ENCODE results near the gene SLC34A3. TPM values are rescaled to one million over a fixed set of nuclear protein-coding genes. Genes with fewer than 3 reads are reported as not detected.

Gene SLC34A3
- total RNA-seq, 4 donors from 2014 or later: not detected

DNA sequence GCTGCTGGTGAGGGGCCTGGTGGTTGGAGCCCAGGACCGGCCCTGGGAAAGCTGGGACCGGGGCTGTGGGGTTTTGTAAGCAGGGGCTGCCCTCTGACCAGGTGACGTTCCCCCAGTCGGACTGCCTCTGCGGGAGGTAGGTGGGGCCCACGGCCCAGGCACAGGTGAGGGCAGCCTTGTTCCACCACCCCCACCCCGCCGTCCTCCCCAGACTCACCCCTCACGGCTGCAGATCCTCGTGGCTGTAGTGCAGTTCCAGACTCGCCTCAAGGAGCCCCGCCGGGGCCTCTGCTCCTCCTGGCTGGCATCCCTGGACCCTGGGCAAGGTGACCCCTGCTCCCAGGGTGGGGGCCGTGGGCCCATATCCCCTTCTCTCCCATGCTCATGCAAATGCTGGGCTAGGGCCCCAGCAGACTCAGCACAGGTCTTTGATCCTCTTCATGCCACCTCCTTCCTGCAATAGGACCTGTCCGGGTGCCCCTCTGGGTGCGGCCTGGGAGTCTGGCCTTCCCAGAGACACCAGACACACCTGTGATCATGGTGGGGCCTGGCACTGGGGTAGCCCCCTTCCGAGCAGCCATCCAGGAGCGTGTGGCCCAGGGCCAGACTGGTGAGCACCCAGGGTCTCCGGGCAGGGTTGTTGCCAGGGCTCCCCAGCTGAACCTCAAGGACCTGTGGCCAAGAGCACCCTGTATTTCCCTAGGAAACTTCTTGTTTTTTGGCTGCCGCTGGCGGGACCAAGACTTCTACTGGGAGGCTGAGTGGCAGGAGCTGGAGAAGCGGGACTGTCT, 15.3 kb upstream of the SLC34A3 start:
- Histone ChIP-seq H3K4me3 (no peak overlapping the region), H3K27me3 (no peaks in the 10 kb centered on the region), H3K36me3 (no peaks in the 10 kb centered on the region), H3K4me1 (peaks cover 0 to 25% (median 24%) of the 10 kb centered on the region in 4 donors), H3K27ac (no peak overlapping the region), H3K9me3 (no peaks in the 10 kb centered on the region)
- 90 to 94% methylated on average over 2 to 15 of the region's 22 CpGs for WGBS, 2 donors (ENCODE audit: low coverage in 1 of 2)
- in situ Hi-C loops (cut with MboI; ENCODE audit: low pct_ligation_motif_present in 1 of 4, low pct_unique_long_range_greater_than_20kb in 1 of 4, low sequenced_read_pairs in 3 of 4): loop anchor here in 1 of 4 donors (25.0 kb wide), 1 partner anchor 103 kb away; the partner anchor contains the start of gene DPP7
- TF ChIP-seq, protein P1, sequence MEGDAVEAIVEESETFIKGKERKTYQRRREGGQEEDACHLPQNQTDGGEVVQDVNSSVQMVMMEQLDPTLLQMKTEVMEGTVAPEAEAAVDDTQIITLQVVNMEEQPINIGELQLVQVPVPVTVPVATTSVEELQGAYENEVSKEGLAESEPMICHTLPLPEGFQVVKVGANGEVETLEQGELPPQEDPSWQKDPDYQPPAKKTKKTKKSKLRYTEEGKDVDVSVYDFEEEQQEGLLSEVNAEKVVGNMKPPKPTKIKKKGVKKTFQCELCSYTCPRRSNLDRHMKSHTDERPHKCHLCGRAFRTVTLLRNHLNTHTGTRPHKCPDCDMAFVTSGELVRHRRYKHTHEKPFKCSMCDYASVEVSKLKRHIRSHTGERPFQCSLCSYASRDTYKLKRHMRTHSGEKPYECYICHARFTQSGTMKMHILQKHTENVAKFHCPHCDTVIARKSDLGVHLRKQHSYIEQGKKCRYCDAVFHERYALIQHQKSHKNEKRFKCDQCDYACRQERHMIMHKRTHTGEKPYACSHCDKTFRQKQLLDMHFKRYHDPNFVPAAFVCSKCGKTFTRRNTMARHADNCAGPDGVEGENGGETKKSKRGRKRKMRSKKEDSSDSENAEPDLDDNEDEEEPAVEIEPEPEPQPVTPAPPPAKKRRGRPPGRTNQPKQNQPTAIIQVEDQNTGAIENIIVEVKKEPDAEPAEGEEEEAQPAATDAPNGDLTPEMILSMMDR (IDR thresholded peaks at IDR 0.05): no peak
- no peak for TF ChIP-seq POLR2AphosphoS5 (IDR thresholded peaks at IDR 0.05)
- TF ChIP-seq EP300 (IDR thresholded peaks at IDR 0.05; ENCODE audit: low read depth): no peak
- TF ChIP-seq POLR2A (IDR thresholded peaks at IDR 0.05): no peak
- intact Hi-C loops (cut with DNase I; ENCODE audit: low total_unique reads): no loop called here
- no peak for DNase-seq

DNA sequence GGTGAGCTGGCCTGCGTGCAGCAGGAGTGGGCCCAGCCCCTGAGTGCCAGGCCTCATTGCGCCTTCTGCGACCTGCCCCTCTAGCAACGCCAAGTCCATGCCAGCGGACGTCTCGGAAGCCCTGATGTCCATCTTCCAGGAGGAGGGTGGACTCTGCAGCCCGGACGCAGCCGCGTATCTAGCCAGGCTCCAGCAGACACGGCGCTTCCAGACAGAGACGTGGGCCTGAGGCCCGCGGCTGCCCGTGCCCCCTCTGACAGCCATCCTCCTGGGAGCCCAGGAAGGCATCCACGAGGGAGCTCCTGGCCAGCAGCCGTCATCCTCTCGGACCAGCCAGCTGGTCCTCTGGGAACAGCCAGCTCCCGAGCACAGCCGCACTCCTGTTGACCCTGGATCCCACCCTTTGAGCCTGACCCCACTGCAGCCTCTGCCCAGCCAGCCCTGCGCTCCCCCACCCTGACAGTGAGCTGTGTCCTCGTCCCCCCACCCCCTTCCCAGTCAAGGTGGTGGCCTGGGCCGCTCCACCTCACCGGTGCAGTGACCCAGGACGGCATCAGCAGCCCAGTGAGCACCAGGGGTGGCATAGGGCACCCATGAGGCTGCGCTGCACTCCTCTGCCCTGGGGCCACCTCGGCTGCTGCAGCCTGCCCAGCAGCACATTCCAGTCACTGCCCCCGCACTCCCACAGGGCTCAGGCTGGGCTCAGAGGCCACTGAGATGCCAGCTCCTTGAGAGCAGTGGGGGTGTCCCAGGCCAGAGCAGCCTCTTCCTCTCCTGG, 14.3 kb upstream of the SLC34A3 start:
- Histone ChIP-seq H3K4me3 (no peak overlapping the region), H3K27me3 (no peaks in the 10 kb centered on the region), H3K27ac (peak overlapping the region in 3 of 4 donors; percentile 83 to 89 (median 85)), H3K4me1 (peaks cover 3 to 26% (median 25%) of the 10 kb centered on the region in 4 donors), H3K9me3 (no peaks in the 10 kb centered on the region), H3K36me3 (no peaks in the 10 kb centered on the region)
- TF ChIP-seq POLR2A (IDR thresholded peaks at IDR 0.05) (no peak), POLR2AphosphoS5 (IDR thresholded peaks at IDR 0.05) (no peak), EP300 (IDR thresholded peaks at IDR 0.05; ENCODE audit: low read depth) (no peak)
- TF ChIP-seq, protein P1 (IDR thresholded peaks at IDR 0.05): no peak
- WGBS, 2 donors (ENCODE audit: low coverage in 1 of 2): 90% methylated on average over 27 of the region's 30 CpGs; no CpG with 5 or more reads in 1 of the 2 donors
- in situ Hi-C loops (cut with MboI; ENCODE audit: low pct_ligation_motif_present in 1 of 4, low pct_unique_long_range_greater_than_20kb in 1 of 4, low sequenced_read_pairs in 3 of 4): loop anchor here in 1 of 4 donors (25.0 kb wide), 1 partner anchor 104 kb away; the partner anchor contains the start of gene DPP7
- intact Hi-C loops (cut with DNase I; ENCODE audit: low total_unique reads): no loop called here
- no peak for DNase-seq

DNA sequence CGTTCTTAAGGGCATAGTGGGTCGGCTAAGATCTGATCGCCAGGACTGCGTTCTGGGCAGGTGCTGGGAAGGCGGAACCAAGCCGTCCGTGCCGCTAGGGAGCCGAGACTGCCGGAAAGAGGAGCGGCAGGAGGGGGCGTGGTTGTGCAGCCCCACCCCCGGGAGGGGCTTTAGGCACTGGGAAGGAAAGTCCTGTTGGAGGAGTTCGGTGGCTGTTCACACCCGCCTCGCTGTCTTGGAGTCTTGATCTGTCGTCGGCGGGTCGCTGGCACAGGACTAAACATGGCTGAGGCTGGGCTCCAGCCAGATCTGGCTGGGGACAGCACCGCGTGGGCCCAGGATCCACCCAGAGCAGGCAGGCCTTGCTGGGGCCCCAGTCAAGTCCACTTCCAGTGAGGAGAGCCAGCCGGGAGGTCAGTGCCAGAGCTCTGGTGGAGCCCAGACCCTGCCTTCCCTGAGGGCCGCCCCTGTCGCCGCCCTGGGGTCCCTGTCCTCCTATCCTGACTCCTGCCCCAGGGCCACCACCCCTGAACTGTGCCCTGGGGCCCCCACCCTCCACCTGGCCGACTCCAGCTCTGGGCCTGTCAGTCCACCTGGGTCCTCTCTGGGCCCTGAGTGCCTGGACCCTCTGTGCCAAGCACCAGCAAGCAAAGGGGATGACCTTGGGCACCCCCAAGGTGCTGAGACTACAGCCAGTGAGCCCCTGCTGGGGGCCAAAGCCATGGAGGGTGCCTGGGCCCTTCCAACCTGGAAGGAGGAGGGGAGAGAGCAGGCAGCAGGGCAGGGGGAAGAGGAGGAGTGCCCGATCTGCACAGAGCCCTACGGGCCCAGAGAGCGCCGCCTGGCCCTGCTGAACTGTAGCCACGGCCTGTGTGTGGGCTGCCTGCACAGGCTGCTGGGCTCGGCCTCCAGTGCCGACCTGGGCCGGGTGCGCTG, 13.2 kb upstream of the SLC34A3 start:
- Histone ChIP-seq H3K4me3 (peak overlapping the region in 3 of 4 donors; percentile 26 to 47 (median 31)), H3K4me1 (peaks cover 5 to 34% (median 32%) of the 10 kb centered on the region in 4 donors), H3K36me3 (no peaks in the 10 kb centered on the region), H3K27ac (peak overlapping the region; percentile 83 to 89 (median 85)), H3K9me3 (no peaks in the 10 kb centered on the region), H3K27me3 (no peaks in the 10 kb centered on the region)
- 42% methylated on average over 33 of the region's 36 CpGs; no CpG with 5 or more reads in 1 of the 2 donors for WGBS, 2 donors (ENCODE audit: low coverage in 1 of 2)
- DNase-seq: peak; percentile 93
- intact Hi-C loops (cut with DNase I; ENCODE audit: low total_unique reads): no loop called here
- peak; percentile 79 to 97 (median 94) for TF ChIP-seq POLR2AphosphoS5 (IDR thresholded peaks at IDR 0.05)
- no peak for TF ChIP-seq EP300 (IDR thresholded peaks at IDR 0.05; ENCODE audit: low read depth)
- TF ChIP-seq POLR2A (IDR thresholded peaks at IDR 0.05): peak; percentile 94
- TF ChIP-seq, protein P1 (IDR thresholded peaks at IDR 0.05): peak in 1 of 5 experiments; percentile 45
- in situ Hi-C loops (cut with MboI; ENCODE audit: low pct_ligation_motif_present in 1 of 4, low pct_unique_long_range_greater_than_20kb in 1 of 4, low sequenced_read_pairs in 3 of 4): loop anchor here in 1 of 4 donors (25.0 kb wide), 1 partner anchor 105 kb away; the partner anchor contains the start of gene DPP7
